ENCODE measurements around the gene KIN. TPM values are rescaled to one million over a fixed set of nuclear protein-coding genes. Genes with fewer than 3 reads are reported as not detected.
A peak's percentile ranks its signal among the peaks of the same experiment; 100 is the strongest.

The KIN gene
- polyA plus RNA-seq, 3 donors, result 3.0 to 4.6 (median 3.1) TPM

DNA sequence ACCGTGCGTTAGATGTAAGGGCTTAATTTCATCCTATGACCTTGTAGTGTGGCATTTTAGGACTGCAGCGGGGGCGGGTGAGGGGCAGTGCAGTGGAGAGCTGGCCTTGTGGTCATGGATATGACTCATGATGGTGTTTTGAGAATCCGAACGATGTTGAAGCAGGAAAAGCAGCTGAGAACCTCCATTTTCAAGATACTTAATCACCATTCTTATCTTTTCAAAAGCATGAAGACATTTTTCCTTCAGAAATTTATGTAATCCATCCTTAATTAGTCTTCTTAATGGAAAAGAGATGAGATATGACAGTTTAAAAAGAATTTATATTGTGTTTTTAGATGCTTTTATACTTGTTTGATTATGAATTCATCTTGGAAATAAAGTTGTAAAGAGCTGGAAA lies 9.8 kb upstream of the KIN start:
- no peak overlapping the region for H3K27ac ChIP-seq (ENCODE audit: low read depth in 1 of 2, low read length in 2 of 2)
- Mint-ChIP-seq H3K27ac (peak overlapping the region in 2 of 7 donors; percentile 3 to 68), H3K4me1 (peaks cover 9% of the 10 kb centered on the region)

DNA sequence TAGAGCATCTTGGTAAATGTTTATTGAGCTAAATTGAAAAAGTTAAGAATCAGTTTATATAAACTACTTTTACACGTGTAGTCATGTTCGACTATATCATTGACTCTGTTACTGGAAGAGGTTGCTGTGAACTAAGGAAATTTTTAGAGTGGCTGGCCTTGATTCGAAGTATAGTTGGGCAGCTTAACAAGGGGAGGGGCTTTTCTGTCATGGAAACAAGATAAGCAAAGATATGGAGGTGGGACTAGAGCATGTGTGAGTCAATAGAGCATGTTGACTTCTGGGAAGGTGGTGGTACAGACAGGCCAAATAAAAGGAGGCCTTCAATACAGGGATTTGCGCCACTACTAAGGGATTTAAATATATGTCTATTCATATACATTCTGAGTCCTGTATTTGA lies 7.8 kb upstream of the KIN start:
- no peak overlapping the region for H3K27ac ChIP-seq (ENCODE audit: low read depth in 1 of 2, low read length in 2 of 2)
- no peak overlapping the region for H3K4me2 ChIP-seq (replicated peaks; ENCODE audit: extremely low read depth, low read length, poor library complexity, severe bottlenecking)
- no peaks in the 10 kb centered on the region for H3K9me3 ChIP-seq (replicated peaks in 1 of 2; ENCODE audit: control insufficient read depth in 1 of 2, insufficient read depth in 1 of 2, low read length in 2 of 2)
- no peaks in the 10 kb centered on the region for H3K27me3 ChIP-seq (ENCODE audit: control insufficient read depth in 2 of 2, insufficient read depth in 2 of 2, low read length in 2 of 2)
- H3K79me2 ChIP-seq (ENCODE audit: insufficient read depth, low read length), result peaks cover 64% of the 10 kb centered on the region
- H3K4me3 Mint-ChIP-seq, result no peak overlapping the region
- intact Hi-C loops (cut with micrococcal nuclease), result no loop called here
- peak overlapping the region in 1 of 7 donors; percentile 27 for H3K27ac Mint-ChIP-seq
- peaks cover 42 to 78% of the 10 kb centered on the region in 2 donors for H3K36me3 Mint-ChIP-seq
- H4K20me1 ChIP-seq (ENCODE audit: insufficient read depth, low read length), result peaks cover 75% of the 10 kb centered on the region
- no peak overlapping the region for H3K4me3 ChIP-seq (replicated peaks in 1 of 3; ENCODE audit: low read depth in 2 of 3, low read length in 3 of 3)
- 92% methylated on average over 2 of the region's 4 CpGs for WGBS (ENCODE audit: insufficient coverage)
- peaks cover 19% of the 10 kb centered on the region for H3K4me1 Mint-ChIP-seq
- no peak overlapping the region for H2AFZ ChIP-seq (ENCODE audit: insufficient read depth, low read depth, low read length, poor library complexity, severe bottlenecking)
- no peaks in the 10 kb centered on the region for H3K4me1 ChIP-seq (ENCODE audit: control insufficient read depth in 1 of 2, insufficient read depth in 2 of 2, low read length in 2 of 2)
- no peak for DNase-seq
- H3K27me3 Mint-ChIP-seq (ENCODE audit: low read depth in 3 of 3), result no peaks in the 10 kb centered on the region
- H3K36me3 ChIP-seq (replicated peaks in 1 of 2; ENCODE audit: control insufficient read depth in 1 of 2, insufficient read depth in 2 of 2, low read length in 2 of 2), result peaks cover 43 to 67% of the 10 kb centered on the region in 2 donors
- peaks cover 0 to 2% (median 0%) of the 10 kb centered on the region in 7 donors for H3K9me3 Mint-ChIP-seq
- H3K9ac ChIP-seq (ENCODE audit: insufficient read depth, low read length, poor library complexity, severe bottlenecking), result no peak overlapping the region
- TF ChIP-seq, protein P1, sequence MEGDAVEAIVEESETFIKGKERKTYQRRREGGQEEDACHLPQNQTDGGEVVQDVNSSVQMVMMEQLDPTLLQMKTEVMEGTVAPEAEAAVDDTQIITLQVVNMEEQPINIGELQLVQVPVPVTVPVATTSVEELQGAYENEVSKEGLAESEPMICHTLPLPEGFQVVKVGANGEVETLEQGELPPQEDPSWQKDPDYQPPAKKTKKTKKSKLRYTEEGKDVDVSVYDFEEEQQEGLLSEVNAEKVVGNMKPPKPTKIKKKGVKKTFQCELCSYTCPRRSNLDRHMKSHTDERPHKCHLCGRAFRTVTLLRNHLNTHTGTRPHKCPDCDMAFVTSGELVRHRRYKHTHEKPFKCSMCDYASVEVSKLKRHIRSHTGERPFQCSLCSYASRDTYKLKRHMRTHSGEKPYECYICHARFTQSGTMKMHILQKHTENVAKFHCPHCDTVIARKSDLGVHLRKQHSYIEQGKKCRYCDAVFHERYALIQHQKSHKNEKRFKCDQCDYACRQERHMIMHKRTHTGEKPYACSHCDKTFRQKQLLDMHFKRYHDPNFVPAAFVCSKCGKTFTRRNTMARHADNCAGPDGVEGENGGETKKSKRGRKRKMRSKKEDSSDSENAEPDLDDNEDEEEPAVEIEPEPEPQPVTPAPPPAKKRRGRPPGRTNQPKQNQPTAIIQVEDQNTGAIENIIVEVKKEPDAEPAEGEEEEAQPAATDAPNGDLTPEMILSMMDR (IDR thresholded peaks at IDR 0.05), result no peak

More for the DNA sequence above, 9.8 kb upstream of the KIN start:
- peaks cover 44% of the 10 kb centered on the region for H3K79me2 ChIP-seq (ENCODE audit: insufficient read depth, low read length)
- no peaks in the 10 kb centered on the region for H3K9me3 ChIP-seq (replicated peaks in 1 of 2; ENCODE audit: control insufficient read depth in 1 of 2, insufficient read depth in 1 of 2, low read length in 2 of 2)
- H3K9me3 Mint-ChIP-seq, result peaks cover 0 to 2% (median 0%) of the 10 kb centered on the region in 7 donors
- H3K4me3 ChIP-seq (replicated peaks in 1 of 3; ENCODE audit: low read depth in 2 of 3, low read length in 3 of 3), result no peak overlapping the region
- no peak for DNase-seq
- no peak overlapping the region for H3K4me2 ChIP-seq (replicated peaks; ENCODE audit: extremely low read depth, low read length, poor library complexity, severe bottlenecking)
- WGBS (ENCODE audit: insufficient coverage), result 90% methylated on average over 2 of the region's 6 CpGs
- no peak overlapping the region for H3K9ac ChIP-seq (ENCODE audit: insufficient read depth, low read length, poor library complexity, severe bottlenecking)
- H3K27me3 ChIP-seq (ENCODE audit: control insufficient read depth in 2 of 2, insufficient read depth in 2 of 2, low read length in 2 of 2), result no peaks in the 10 kb centered on the region
- H3K27me3 Mint-ChIP-seq (ENCODE audit: low read depth in 3 of 3), result no peaks in the 10 kb centered on the region
- no peaks in the 10 kb centered on the region for H3K4me1 ChIP-seq (ENCODE audit: control insufficient read depth in 1 of 2, insufficient read depth in 2 of 2, low read length in 2 of 2)
- intact Hi-C loops (cut with micrococcal nuclease), result no loop called here
- H2AFZ ChIP-seq (ENCODE audit: insufficient read depth, low read depth, low read length, poor library complexity, severe bottlenecking), result no peak overlapping the region
- peaks cover 59 to 73% of the 10 kb centered on the region in 2 donors for H3K36me3 ChIP-seq (replicated peaks in 1 of 2; ENCODE audit: control insufficient read depth in 1 of 2, insufficient read depth in 2 of 2, low read length in 2 of 2)
- H3K36me3 Mint-ChIP-seq, result peaks cover 51 to 80% of the 10 kb centered on the region in 2 donors
- peaks cover 62% of the 10 kb centered on the region for H4K20me1 ChIP-seq (ENCODE audit: insufficient read depth, low read length)
- TF ChIP-seq, protein P1 (IDR thresholded peaks at IDR 0.05), result no peak
- no peak overlapping the region for H3K4me3 Mint-ChIP-seq

All from CD14-positive monocyte (primary cell).